ENCODE data around the gene ANKRD28.

GRCh38 chr3:15731024-15731423 is 66.8 kb downstream of the ANKRD28 start:
- TF ChIP-seq BHLHE40 (IDR thresholded peaks at IDR 0.05; ENCODE audit: borderline replicate concordance) (no peak), HDGF (IDR thresholded peaks at IDR 0.05; ENCODE audit: borderline replicate concordance) (no peak), ZNF384 (IDR thresholded peaks at IDR 0.05) (no peak), SUZ12 (IDR thresholded peaks at IDR 0.05) (no peak), FOXK2 (IDR thresholded peaks at IDR 0.05) (no peak), FOXM1 (IDR thresholded peaks at IDR 0.05; ENCODE audit: borderline replicate concordance) (no peak), ELF4 (IDR thresholded peaks at IDR 0.05) (no peak), TARDBP (IDR thresholded peaks at IDR 0.05) (no peak), SP1 (IDR thresholded peaks at IDR 0.05) (no peak), LEF1 (IDR thresholded peaks at IDR 0.05; ENCODE audit: borderline replicate concordance) (no peak), CTBP1 (IDR thresholded peaks at IDR 0.05; ENCODE audit: borderline replicate concordance) (no peak), ARNT (IDR thresholded peaks at IDR 0.05) (no peak), FOXA1 (IDR thresholded peaks at IDR 0.05) (no peak)

Data from HEK293T (cell line).